Loucy (cell line): ENCODE measurements around the gene CRYGD.

Experiments used
- H2AFZ ChIP-seq: fragments of 200-600 bp; sonication (generic); 2 replicates; pipeline ENCODE4 v1.6.0; 2016; ENCODE audit warnings: antibody characterized with exemption, mild to moderate bottlenecking, low read length, moderate library complexity
- H3F3A ChIP-seq: fragments of 200-600 bp; 2 replicates; pipeline ENCODE4 v1.6.0; 2016; ENCODE audit warnings: antibody characterized with exemption, low read depth, mild to moderate bottlenecking
- H3K27me3 ChIP-seq: fragments of 200-600 bp; sonication (generic); 2 replicates; pipeline ENCODE4 v1.6.1; 2014; ENCODE audit warnings: low read length, mild to moderate bottlenecking; ENCODE audit not compliant: insufficient read depth, poor library complexity, severe bottlenecking
- H3K36me3 ChIP-seq: fragments of 200-600 bp; sonication (generic); 2 replicates; pipeline ENCODE4 v1.6.1; 2016; ENCODE audit warnings: low read length; ENCODE audit not compliant: insufficient read depth
- H3K4me1 ChIP-seq: fragments of 200-600 bp; sonication (generic); 2 replicates; pipeline ENCODE4 v1.5.1; 2014; ENCODE audit warnings: low read length, mild to moderate bottlenecking; ENCODE audit not compliant: insufficient read depth, poor library complexity, severe bottlenecking
- H3K4me2 ChIP-seq: fragments of 200-600 bp; sonication (generic); 2 replicates; pipeline ENCODE4 v1.6.0; 2014; ENCODE audit warnings: antibody characterized with exemption, low read length, low read depth, mild to moderate bottlenecking; ENCODE audit not compliant: poor library complexity, severe bottlenecking
- H3K4me3 ChIP-seq: fragments of 200-600 bp; sonication (generic); 2 replicates; pipeline ENCODE4 v1.5.1; 2014; ENCODE audit warnings: low read length, mild to moderate bottlenecking, mixed read lengths; ENCODE audit not compliant: poor library complexity, severe bottlenecking
- H3K79me2 ChIP-seq: fragments of 200-600 bp; sonication (generic); 2 replicates; pipeline ENCODE4 v1.6.1; 2014; ENCODE audit warnings: low read length; ENCODE audit not compliant: insufficient read depth
- H3K9ac ChIP-seq: fragments of 200-600 bp; sonication (generic); 2 replicates; pipeline ENCODE4 v1.6.0; 2014; ENCODE audit warnings: mild to moderate bottlenecking, low read depth, low read length, moderate library complexity; ENCODE audit not compliant: poor library complexity, severe bottlenecking
- H3K9me2 ChIP-seq: fragments of 200-600 bp; sonication (generic); replicated peaks from 2 replicates; pipeline ENCODE4 v1.6.1; 2016; ENCODE audit warnings: low read depth, low read length, mixed read lengths
- H3K9me3 ChIP-seq: fragments of 200-600 bp; sonication (generic); 2 replicates; pipeline ENCODE4 v1.6.1; 2014; ENCODE audit warnings: mild to moderate bottlenecking, antibody characterized with exemption, low read length, low read depth; ENCODE audit not compliant: insufficient read depth
- H4K20me1 ChIP-seq: fragments of 200-600 bp; sonication (generic); 2 replicates; pipeline ENCODE4 v1.6.0; 2014; ENCODE audit warnings: antibody characterized with exemption, low read length, mild to moderate bottlenecking; ENCODE audit not compliant: insufficient read depth, poor library complexity, severe bottlenecking
- EZH2phosphoT487 ChIP-seq: fragments of 200-600 bp; IDR thresholded peaks from 2 replicates; pipeline ENCODE4 v1.6.1; 2018; ENCODE audit warnings: antibody characterized with exemption, mild to moderate bottlenecking, moderate library complexity, borderline replicate concordance
- TF ChIP-seq, protein P1 (sequence below): fragments of 200-600 bp; sonication (generic); conservative IDR thresholded peaks from 2 replicates; pipeline ENCODE4 v1.5.1; 2014; ENCODE audit warnings: mild to moderate bottlenecking, antibody characterized with exemption, low read length

CRYGD gene

DNA sequence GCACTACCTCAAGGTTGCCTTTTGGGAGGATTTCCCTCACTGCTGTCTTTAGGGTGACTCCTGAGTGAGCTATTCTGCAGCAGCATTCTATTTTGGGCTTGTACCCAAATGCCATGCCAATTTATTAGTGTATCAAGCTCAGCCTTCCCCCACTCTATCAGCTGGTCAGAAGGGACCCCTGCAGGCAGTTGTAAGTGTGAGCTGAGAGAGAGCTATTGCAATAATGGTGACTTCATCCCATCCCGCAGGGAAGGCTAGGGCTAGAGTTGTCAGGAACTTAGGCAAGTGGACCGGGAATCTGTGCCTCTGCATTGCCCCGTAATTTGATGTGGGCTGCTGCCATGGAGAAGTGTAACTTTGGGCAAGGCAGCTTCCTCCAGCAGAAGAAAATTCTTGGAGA is 23.4 kb upstream of the CRYGD start:
- no peaks in the 10 kb centered on the region for H3K79me2 ChIP-seq
- TF ChIP-seq, protein P1, sequence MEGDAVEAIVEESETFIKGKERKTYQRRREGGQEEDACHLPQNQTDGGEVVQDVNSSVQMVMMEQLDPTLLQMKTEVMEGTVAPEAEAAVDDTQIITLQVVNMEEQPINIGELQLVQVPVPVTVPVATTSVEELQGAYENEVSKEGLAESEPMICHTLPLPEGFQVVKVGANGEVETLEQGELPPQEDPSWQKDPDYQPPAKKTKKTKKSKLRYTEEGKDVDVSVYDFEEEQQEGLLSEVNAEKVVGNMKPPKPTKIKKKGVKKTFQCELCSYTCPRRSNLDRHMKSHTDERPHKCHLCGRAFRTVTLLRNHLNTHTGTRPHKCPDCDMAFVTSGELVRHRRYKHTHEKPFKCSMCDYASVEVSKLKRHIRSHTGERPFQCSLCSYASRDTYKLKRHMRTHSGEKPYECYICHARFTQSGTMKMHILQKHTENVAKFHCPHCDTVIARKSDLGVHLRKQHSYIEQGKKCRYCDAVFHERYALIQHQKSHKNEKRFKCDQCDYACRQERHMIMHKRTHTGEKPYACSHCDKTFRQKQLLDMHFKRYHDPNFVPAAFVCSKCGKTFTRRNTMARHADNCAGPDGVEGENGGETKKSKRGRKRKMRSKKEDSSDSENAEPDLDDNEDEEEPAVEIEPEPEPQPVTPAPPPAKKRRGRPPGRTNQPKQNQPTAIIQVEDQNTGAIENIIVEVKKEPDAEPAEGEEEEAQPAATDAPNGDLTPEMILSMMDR, result peak; percentile 24; the same call in 1 of the 2 replicates
- no peak for TF ChIP-seq EZH2phosphoT487
- H3K36me3 ChIP-seq, result no peaks in the 10 kb centered on the region
- no peak overlapping the region for H2AFZ ChIP-seq
- no peak overlapping the region for H3K4me2 ChIP-seq
- H3K4me3 ChIP-seq, result no peak overlapping the region
- no peaks in the 10 kb centered on the region for H3F3A ChIP-seq
- H3K9ac ChIP-seq, result no peak overlapping the region
- H4K20me1 ChIP-seq, result no peaks in the 10 kb centered on the region
- H3K9me2 ChIP-seq, result no peaks in the 10 kb centered on the region
- H3K4me1 ChIP-seq, result no peaks in the 10 kb centered on the region
- no peaks in the 10 kb centered on the region for H3K27me3 ChIP-seq
- H3K9me3 ChIP-seq, result peaks cover 5% of the 10 kb centered on the region; the same call in 1 of the 2 replicates

DNA sequence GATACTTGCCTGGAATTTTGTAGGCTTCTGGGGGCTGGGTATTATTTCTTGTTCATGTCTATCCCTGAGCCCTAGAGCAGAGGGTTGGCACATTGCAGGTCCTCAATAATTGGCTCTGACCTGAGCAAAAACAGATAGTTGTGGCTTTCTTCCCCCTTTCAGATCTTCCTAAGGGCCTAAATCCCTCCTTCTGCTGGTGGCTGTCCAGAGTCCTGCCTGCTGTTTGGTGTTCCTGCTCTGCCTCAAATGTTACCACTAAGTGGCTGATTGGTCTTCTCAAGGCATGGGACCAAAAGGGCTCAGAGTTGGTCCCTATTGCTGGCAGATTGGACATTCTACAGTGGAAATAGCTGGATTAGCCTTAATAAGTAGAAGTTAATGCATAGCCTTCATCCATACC is 22.7 kb upstream of the CRYGD start:
- no peaks in the 10 kb centered on the region for H3K79me2 ChIP-seq
- no peak overlapping the region for H3K4me3 ChIP-seq
- H3K27me3 ChIP-seq, result no peaks in the 10 kb centered on the region
- H2AFZ ChIP-seq, result no peak overlapping the region
- H3K4me1 ChIP-seq, result no peaks in the 10 kb centered on the region
- H3K4me2 ChIP-seq, result no peak overlapping the region
- TF ChIP-seq, protein P1, result no peak
- TF ChIP-seq EZH2phosphoT487, result no peak
- no peaks in the 10 kb centered on the region for H3K9me2 ChIP-seq
- no peak overlapping the region for H3K9ac ChIP-seq
- no peaks in the 10 kb centered on the region for H3K36me3 ChIP-seq
- H3K9me3 ChIP-seq, result peaks cover 3% of the 10 kb centered on the region; the same call in 1 of the 2 replicates
- H4K20me1 ChIP-seq, result no peaks in the 10 kb centered on the region
- no peaks in the 10 kb centered on the region for H3F3A ChIP-seq

DNA sequence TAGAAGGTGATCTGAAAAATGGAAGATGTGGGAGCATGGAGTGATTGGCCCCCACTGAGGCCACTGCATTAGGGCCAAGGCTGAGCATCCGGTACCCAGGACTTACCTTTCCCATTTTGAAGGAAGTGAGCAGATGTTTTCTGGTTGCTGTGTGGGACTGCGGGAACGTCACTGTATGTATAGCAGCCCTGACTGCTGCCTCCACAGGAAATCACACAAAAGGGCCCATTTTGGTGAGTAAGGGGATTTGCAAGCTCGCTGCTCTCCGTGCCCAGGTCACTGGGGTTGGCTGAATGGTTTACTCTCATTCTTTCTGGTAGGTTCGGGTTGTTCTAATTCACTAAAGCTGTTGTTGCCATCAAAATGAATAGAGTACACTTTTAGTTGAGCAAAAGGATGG is 21.7 kb upstream of the CRYGD start, which contains the start of gene CRYGB:
Gene CRYGB (minus strand): TSS at position 153 of the 400 bp plus-strand sequence. CDS start 38 bp downstream, at position 115.
- Histone ChIP-seq H4K20me1 (no peaks in the 10 kb centered on the region), H3K79me2 (no peaks in the 10 kb centered on the region), H3K36me3 (no peaks in the 10 kb centered on the region), H3K27me3 (no peaks in the 10 kb centered on the region), H3K4me2 (no peak within 1 kb of the TSS), H3K4me3 (no peak within 1 kb of the TSS), H3K9me3 (no peaks in the 10 kb centered on the region), H3K9me2 (no peaks in the 10 kb centered on the region), H2AFZ (no peak within 1 kb of the TSS), H3F3A (no peaks in the 10 kb centered on the region), H3K4me1 (no peaks in the 10 kb centered on the region), H3K9ac (no peak within 1 kb of the TSS)
- TF ChIP-seq, protein P1, result no peak
- TF ChIP-seq EZH2phosphoT487, result no peak
